NCI-H2081 treated with DMSO at 0.1 percent for 48 hours (cell line): Measurements from ENCODE around the gene SLC43A2.
"Not testable (repeated sequence)": the region's sequence is repeated elsewhere in the genome, so short reads cannot be mapped to it uniquely, and the experiment has no call there.

Experiments
- DNase-seq: peaks from one replicate; lab custom pipeline; 2025; lab: John Stamatoyannopoulos, UW

Gene SLC43A2

DNA sequence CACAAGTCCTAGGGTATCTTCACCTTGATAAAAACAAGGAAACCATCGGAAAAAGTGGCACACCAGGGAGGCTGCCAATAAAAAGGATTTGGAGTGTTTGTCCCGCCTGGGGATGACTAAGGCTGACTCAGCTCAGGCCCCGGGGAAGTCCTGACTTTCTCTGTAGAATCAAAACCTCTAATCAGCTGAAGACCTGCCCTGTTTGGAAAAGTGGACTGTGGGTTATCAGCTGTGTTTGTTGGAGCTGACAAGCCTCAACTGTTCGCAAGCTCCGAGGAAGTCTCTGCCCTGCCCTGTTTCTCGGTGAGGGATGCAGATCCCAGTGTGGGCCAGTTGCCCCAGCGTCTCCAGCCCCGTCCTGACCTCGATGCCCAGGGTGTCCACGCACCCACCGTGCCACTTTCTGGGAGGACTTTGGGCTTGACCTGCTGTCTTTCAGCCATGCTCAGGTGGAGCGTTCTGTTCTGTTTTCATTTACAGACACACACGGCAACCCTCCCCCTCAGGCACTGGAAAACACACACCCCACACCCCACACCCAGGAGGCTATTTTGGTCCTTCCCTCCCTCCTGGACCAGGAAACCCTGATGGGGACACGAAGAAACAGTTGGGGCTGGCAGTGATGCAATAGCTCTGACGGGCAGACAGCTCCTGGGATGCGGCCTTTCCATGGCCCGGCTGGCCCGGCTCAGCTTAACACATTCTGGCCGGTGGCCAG, 38.4 kb downstream of the SLC43A2 start:
- DNase-seq, result no peak

DNA sequence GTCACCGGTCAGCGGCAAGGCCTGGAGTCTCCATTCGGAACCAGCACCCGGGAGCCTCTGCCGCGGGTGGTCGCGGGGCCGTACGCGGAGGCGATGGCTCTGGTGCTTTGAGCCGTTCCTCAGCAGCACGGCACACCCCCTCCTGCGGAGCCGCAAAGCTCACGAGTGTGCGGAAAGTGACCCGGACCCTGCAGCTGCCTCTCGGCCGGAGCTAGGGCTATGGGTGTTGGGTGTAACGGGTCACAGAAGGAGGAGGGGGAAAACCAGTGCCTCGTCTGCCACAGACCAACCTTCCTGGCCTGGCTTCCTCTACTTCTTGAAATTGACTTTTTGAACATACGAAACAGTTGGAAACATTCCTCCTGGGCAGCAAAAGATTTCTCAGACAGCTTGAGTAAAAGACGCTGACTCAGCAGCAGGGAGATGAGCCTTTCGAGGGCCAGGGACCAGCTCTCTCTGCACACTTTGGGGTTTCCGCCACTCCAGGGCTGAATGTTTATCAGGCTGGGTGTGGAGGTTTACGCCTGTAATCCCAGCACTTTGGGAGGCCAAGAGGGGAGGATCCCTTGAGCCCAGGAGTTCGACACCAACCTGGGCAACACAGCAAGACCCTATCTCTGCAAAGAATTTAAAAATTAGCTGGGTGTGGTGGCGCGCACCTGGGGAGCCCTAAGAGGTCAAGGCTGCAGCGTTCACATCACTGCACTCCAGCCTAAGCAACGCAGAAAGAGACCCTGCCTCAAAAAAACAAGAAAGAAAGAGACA, 39.6 kb downstream of the SLC43A2 start:
- no peak for DNase-seq

DNA sequence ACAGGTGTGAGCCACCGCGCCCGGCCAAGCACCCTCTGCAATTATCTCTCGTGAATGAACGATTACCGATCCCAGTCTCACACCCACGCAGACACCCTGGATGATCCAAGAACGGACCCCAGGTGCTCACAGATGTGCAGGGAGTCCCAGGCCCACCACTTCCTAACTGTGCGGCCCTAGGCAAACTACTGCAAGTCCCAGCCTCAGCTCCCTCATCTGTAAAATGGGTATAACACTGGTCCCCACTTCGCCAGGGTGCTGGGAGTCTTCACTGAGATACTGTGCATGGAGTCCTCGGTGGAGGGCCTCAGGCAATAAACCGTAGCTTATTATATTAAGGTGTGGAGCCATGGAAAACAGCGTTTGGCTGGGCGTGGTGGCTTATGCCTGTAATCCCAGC, 44.5 kb downstream of the SLC43A2 start:
- no peak for DNase-seq

DNA sequence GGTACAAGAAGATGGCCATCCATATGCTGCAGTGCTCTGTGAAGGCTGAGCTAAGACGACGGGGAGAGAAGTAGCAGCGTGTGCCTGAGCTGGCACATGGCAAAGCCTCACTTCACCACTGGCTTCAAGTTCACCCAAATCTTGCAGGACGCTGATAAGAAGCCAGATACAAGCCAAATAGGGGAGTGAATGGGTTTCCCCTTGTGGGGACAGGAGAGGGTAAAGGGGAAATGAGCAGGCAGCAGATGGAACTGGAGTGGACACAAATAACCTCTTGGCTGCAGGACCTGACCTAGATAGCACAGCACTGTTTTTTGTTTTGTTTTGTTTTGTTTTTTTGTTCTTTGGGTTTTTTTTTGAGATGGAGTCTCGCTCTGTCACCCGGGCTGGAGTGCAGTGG, 45.1 kb downstream of the SLC43A2 start:
- DNase-seq, result no peak

DNA sequence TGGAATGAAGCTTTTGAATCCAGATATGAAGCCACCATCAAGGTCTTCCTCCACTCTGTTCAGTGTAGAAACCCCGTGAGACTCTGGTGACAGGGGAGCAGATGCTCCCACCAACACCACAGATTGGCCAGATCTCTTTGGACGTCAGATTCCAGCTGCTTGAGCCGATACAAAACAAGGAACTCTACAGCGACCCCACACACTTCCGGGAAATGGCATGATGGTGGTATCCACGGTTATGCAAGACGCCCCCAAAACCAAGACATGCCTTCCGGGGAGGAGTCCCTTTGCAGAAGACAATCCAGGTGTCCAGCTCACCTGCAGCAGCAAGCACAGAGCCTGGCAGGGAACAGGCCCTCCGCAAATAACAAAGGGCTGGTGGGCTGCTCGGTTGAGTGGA, 46.3 kb downstream of the SLC43A2 start:
- DNase-seq, result no peak

DNA sequence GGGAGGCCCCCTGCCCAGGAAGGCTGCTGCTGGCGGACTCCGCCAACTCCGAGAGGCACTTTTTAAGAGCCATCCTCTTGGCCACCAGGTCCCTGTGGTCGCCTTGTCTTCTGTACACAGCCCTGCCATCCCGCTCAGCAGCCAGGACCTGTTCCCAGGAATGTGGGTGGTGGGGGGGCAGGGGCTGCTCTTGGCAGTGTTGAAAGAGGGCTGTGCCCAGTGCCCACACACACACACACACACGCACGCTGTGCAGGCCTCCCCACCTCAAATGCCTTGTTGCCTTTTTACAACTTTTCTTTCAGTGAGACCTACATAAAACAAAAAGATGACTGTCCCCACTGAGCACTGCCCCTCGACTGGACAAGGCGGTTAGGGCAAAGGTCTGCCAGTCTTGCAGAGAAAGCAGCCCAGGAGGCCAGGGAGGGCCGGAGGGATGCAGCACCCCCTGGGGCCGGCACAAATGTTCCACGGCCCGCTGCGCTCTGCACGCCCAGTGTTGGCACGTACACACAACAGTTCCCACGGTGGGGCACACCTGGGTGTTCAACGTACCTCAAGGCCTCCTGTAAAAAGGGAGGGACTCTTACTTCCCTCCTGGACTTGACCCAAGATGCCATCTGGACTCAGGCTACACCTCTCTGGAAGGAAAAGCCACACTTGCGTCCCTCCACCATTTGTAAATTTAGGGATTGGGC, 47.5 kb downstream of the SLC43A2 start:
- no peak for DNase-seq

DNA sequence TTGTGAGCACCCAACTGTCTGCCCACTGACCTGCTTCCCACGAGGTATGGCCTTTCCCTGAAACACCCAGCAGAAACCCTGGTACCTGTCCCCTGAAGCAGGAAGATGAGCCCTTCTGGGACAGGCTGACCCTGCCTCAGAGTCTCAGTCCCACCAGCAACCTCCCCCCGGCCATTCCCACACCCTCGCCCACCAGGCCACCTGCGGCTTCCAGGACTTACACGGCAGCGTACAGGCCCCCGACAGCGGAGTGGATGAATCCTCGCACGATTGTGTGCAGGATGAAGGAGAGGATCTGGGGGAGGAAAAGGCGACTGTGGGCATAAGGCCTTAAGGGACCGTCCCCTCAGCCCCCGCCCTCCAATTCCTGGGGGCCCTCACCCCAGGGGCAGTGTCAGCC, 50.6 kb downstream of the SLC43A2 start:
- no peak for DNase-seq

DNA sequence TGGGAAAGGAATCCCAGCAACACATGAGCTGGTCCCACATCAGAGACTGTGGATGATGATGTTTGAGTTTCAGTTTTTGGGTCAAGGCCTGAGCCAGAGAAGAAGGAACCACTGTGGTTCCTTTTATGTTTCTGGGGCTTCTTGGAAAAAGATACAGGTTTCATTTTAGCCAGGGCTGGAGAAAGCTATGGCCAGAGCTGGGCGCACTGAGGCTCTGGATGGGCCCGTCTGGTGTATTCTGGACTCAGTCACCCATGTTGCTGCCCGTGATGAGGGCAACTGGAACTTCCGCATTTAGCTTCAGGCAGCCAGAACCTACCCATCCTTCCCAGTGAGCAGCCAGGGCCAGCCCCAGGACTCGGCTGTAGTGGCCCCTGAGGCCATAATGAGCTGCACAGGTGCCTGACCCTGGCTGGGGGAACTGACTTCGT, 51.0 kb downstream of the SLC43A2 start:
- DNase-seq, result no peak

DNA sequence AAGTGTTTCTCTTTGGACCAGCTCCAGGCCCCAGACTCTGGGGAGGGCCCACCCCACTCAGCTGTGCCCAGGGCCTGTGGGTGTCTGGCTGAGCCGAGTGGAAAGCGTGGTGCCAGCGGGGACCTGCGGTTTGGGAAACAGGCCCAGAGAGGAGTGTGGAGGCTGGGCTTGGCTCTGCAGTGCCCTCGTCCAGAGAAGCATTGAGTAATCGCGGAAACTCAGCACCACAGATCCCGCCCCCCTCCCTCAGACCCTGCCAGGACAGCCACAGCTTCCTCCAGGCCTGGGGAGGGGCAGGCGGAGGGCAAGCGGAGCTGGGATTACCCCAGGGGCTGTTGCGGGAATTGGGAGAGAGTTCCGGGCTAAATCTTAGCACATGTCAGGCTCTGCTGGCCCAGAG, 51.5 kb downstream of the SLC43A2 start:
- DNase-seq, result no peak

DNA sequence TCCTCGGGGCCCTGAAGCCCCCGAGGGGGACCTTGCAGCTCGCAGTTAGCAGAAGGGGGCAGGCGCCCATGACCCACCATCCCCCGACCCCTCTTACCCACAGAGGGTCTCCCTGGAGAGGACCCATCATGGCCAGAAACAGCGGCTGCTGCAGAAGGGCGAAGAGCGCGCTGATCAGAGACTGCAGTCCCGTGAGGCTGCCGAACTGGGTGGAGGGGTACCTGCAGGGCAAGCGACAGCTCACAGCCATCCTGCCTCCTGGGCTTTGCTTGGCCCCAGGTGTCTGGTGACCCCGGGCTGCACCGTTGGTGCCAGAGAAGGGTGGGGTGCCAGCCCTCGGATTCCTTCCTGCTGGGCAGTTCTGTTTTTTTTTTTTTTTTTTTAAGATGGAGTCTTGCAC, 52.1 kb downstream of the SLC43A2 start:
- no peak for DNase-seq

DNA sequence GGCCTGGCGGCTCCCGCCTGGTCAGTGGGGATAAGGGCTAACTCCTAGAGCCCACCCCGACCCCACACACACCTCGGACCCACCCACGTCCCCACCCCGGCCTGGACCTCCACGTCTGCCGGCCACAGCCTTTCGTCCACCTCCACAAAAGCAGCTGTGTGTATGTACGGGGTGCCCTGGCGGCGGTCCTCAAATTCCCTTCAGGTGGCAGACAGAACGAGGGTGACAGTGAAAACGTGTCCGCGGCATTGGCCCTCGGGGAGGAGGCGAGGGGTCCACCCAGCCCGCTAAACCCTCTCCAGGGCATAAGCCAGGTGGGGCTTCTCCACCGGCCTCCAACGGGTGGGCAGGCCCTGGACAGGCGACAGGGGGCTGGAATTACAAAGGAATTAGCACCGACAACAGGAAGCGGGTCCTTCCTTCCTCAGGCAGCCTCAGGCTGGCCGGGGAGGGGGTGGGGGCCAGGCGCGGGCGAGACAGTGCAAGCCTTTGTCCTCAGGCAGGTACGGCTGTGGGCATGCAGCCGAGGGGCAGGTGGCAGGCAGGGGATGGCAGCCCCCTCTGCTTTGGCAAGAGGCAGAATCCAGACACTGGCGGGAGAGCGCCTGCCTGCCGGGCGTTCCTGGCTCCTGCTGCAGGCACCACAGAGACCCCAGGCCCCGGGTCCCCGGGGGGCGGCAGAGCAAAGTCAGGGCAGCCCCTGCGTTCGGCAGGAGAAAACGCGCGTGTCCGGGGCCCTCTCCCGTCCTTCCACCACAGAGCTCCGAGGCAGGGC, 53.8 kb downstream of the SLC43A2 start:
- no peak for DNase-seq

DNA sequence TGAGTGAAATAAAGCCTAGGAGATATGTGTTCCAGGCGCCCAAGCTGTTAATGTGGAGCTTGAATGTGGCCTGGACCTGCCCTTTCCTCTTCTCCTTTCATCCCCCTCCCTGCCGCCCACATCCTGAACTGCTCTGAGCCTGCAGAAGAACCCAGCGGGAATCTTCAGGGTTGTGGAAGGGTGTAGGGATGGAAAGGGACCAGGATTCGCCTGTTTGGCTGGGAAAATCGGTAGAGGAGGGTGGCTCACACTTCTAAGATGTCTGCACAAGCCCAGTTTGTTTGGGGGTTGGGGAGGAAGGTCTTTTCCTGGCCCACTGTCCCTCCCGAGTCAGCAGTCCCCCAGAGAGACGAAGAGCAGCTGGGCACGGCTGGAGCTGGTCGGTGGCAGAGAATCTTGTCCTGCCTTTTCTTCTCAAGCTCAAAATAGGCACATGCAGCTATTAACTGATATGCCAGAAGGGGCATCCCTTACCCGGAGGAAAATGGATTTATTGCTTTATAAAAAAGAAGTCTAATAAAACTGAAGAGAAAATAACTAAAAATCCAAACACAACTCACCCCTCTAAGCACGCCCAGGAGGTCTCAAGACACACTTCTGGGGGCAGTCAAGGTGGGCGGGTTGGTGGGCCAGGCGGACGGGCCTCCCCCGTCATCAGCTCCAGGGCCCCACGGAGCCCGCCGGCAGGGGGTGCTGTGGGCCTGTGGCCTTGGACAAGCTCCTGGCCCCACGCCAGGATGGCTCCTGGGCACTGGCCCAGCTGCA, 54.5 kb downstream of the SLC43A2 start:
- no peak for DNase-seq

DNA sequence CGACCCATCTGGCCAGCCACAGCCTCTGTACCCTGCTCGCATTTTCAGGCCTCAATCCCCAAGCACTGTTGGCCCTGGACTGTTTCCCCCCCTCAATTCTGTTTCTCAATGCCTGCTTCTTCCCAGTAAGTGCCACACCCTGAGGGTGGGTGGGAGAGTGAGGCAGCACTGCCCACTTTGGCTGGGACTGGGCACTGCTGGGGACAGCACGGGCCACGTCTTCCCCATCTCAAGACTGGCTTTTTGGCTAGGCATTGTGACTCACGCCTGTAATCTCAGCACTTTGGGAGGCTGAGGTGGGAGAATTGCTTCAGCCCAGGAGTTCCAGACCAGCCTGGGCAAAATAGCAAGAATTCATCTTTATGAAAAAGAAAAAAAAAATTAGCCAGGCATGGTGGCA, 56.0 kb downstream of the SLC43A2 start:
- DNase-seq, result not testable (repeated sequence)

DNA sequence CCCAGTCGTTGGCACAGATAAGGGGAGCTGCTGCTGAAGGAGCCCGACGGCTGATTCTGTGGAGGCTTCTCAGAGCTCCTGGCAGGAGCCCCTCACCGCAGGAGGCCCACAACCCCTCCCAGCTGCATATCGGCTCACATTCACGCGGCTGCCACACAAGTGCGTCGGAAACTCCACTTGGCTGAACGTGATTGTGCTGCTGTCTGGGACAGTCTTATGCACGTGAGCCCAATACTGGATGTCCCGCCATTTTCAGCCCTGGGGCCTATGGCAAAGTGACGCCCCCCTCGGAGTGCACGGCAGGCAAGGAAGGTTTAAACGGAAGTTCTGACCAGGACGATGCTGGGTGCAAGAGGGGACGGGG, 57.3 kb downstream of the SLC43A2 start:
- DNase-seq, result no peak

DNA sequence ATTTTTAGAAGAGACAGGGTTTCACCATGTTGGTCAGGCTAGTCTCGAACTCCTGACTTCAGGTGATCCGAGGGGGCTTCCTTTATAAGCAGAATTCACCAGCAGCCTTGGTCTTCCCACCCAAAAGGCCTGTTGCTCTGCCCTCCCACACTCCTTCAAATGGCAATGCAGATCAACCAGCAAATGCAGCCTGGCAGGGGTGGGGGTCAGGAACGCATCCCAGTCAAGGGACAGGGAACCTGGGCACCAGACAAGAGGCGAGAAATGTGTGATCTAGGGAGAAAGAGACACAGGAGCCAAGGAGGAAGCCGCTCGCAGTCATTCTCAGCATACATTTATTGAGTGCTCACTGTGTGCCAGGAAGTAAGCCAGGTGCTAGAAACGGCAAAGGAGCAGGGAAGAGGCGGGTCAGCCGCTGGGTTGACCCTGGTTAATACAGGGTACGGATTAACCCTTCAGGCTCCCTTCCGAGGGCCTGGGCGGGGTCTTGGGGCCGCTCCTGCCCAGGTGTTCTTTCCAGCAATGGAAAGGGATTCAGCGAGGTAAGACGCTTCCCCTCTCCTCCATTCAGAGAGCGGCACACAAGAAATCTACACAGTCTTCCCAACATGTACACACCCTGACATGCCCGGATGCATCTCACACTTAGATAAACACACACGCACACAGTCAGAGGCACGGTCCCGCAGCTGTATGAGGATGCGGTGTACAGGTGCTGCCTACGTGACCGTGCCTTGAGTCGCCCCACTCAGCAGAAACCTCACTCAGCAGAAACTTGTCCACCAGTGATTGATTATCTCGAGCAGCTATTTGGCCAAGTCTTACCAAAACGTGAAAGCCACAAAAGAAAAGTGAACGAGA, 59.5 kb downstream of the SLC43A2 start:
- DNase-seq, result no peak

DNA sequence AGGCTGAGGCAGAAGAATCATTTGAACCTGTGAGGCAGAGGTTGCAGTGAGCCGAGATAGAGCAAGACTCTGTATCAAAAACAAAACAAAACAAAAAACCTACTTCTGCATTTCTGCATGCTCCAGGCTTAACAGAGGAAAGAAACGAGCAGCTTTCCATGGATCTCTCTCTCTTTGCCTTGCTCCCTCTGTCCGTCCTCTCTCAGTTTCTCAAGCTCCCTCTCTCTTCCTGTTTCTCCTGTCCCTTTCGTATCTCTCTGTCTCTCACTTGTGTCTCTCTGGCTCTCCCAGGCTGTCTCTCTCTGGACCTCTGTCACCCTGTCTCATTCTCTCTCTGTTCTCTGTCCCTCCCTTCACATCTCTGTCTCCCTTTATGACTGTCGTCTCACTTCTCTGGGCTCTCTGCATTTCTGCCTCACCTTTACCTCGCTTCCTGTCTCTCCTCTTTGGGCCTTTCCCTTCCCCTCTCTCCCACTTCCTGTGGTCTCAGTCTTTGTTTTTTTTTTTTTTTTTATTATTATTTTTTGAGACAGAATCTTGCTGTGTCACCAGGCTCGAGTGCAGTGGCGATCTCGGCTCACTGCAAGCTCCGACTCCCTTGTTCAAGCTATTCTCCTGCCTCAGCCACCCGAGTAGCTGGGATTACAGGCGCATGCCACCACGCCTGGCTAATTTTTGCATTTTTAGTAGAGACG, 62.0 kb downstream of the SLC43A2 start:
- DNase-seq, result no peak

DNA sequence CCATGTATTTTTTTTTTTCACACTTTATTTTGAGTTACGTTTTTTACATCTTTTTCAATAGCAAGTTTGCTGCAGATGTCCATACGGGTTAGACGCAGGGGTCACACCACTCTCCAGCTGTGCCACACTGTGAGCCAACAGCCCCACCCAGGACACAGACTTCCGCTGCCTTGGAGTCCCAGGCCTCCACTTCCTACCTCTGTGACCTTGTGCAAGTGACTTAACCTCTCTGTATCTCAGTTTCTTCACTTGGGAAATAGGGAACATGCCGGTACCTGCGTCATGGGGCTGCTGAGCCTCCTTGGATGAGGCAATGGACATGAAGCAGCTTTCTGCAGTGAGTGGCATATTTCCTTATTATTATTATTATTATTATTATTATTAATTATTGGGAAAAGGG, 62.8 kb downstream of the SLC43A2 start:
- DNase-seq, result no peak

DNA sequence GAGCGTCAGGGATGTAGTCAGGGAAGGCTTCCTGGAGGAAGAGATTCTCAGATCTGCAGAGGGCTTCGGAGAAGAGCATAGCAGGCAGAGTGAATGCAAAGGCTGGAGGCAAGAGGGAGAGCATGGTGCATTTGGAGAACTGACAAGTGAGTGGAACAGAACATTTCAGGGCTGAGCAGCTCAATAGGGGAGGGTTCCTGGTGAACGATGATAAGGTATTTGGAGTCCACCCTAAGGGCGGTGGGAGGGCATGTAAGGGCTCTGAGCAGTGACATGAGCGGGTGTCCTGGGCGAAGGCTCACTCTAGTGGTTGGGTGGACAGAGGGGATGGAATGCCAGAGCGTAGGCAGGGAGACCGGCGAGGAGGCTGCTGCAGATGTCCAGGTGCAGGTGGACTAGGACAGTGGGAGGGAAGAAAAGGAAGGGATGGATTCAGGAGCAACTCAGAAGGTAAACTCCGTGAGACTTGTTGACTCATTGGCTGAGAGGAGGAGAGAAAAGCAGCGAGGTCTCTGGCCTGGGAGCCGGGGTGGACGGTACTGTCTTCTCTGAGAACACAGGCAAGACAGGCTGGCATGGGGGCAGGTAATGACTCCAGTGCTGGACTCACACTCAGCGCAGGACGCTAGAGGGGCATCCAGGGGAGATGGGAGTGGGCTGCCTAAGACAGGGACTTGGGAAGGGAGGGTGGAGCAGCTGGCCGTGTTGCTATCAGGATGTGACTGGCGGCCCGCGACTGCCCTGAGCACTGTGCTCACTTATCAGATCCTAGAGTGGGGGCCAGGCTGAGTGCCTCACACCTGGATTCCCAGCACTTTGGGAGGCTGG, 64.6 kb downstream of the SLC43A2 start:
- DNase-seq, result no peak

DNA sequence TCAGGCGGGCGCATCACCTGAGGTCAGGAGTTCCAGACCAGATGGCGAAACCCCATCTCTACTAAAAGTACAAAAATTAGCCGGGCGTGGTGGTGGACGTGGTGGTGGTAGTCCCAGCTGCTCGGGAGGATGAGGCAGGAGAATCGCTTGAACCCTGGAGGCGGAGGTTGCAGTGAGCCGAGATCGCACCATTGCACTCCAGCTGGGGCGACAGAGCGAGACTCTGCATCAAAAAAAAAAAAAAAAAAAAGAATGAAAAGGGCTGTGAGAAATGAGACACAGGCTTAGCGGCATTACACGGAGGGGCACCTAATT, 65.2 kb downstream of the SLC43A2 start:
- not testable (repeated sequence) for DNase-seq
